ENCODE measurements around the gene STK39.

The STK39 gene

DNA sequence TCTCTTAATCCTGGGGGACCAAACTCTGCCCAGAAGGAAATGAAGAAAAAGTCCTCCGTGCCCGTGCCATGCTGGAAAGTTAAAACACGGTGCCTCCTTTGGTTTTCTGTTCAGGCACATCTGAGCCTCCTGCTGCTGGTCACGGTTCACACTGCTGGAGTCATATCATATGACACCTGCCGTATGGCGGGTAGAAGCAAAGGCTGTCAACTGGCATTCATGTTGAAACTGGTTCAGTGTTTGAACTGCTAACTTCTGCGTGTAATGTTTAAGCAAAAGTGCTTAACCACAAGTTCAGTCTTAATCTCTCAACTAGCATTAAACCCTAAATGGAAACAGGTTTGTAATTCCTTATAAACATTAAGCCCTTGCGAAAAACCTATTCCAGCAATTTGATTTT, 3.1 kb downstream of the STK39 start:
- DNase-seq (ENCODE audit: extremely low read depth in 1 of 2, low read depth in 1 of 2): no peak

DNA sequence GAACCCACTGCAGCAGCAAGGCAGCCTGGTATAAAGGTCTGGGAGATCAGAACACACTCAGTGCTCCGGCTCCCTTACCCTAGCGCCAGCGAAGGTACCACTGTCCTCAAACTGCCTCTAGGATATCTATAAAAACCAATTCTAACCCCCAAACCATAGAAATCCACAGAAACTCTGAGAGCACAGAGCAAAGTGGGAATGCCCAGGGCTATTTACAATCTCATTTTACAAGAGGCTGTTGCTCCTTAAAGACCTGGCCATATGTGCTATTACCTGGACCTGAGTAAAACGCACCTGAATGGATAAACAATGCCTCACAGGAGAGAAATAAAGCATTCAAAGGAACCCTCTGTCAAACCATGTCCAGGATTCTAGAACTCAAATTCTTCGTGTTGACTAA, 4.3 kb downstream of the STK39 start:
- no peak for DNase-seq (ENCODE audit: extremely low read depth in 1 of 2, low read depth in 1 of 2)

DNA sequence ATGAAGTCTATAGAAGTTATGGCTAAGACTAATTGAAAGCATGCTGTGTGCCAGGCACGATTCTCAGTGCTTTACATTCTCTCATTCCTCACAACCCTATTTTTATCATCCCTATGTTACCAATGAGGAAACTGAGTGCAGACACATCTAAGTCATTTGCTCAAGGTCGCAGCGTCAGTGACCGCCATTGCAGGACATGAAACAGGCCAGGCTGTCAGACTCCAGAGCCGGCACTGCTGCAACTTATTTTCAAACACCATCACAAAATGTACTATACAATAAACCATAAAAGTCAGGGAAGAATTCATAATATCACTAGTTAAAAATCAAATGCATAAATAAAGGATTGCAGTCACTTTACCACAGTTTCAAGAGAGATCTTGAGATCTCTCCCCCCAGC, 5.6 kb downstream of the STK39 start:
- DNase-seq (ENCODE audit: extremely low read depth in 1 of 2, low read depth in 1 of 2): no peak

DNA sequence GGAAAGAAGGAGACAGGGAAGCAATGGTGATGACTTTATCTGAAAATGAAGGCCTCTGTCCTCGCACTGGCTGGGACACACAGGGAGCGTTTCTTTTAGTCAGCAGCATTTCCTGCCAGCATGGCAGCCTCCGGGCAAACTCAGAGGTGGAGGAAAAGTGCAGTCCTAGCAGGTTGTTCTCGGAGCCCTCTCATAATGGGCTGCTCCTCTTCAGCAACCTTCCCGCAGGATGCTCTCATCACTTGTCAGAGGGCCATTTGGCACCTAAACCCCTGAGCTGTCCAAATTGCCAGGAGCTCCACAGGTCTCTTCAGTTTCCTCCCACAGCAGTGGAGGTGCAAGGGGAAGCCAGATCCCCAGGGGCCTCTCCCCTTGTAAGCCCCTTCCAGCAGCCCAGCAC, 6.2 kb downstream of the STK39 start:
- no peak for DNase-seq (ENCODE audit: extremely low read depth in 1 of 2, low read depth in 1 of 2)

DNA sequence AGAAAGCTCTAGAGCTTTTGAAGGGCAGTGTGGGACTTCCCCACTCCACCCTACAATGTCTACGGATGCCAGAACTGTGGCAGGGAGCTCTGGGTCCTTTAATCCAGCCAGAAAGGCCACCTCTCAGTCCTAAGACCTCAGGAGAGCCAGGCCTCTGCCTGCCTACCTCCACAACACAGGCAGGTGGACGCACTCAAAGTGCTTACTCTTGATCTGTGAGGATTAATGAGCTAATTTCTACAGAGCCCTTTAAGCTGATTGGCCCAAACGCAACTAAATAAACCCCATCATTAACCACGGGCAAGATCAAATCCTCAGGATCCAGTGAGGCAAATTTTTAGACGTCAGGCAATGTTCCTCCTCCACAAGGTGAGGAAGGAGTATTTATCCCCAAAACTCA, 8.1 kb downstream of the STK39 start:
- DNase-seq (ENCODE audit: extremely low read depth in 1 of 2, low read depth in 1 of 2): no peak

DNA sequence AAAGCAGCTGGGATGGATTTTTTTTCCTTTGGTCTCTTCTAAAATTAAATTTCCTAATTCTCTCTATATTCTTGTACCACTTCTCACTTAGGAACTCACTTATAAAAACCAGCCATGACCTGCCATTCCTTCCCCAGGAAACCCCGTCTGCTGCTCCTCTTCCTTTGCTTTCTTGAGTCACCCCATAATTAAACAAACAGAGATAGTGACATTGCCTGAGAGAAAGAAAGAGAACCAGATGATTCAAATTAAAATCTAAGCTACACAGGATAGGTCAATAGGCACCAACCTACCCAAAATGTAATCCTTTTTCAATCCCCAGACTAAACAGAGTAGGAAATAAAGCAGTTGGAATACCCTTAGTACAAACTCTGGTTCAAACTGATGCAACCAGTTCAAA, 9.7 kb downstream of the STK39 start:
- no peak for DNase-seq (ENCODE audit: extremely low read depth in 1 of 2, low read depth in 1 of 2)

DNA sequence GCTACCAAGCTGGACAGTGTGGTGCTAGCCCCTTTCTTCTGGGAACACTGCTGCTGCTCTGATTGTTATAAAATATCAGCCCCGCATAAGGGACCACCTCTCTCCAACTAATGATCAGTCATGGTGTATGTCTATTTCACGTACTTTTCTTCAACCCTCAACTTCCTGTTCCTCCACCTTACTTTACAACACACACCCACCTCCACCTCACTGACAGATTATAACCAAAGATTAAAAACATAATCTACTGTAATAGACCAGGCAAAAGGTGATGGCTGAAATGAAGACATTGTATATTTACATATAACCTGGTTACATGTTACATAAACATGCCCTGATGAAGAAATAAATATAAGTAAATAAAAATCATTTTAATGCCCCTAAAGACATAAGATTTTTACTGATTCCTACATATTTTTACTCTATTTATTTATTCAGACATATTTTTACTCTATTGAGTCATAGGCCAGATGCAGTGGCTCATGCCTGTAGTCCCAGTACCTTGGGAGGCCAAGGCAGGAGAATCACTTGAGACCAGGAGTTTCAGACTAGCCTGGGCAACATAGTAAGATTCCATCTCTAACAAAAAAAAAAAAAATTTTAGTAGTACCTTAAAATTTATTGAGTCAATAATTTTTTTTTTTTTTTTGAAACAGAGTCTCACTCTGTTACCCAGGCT, 12.8 kb downstream of the STK39 start:
- no peak for DNase-seq (ENCODE audit: extremely low read depth in 1 of 2, low read depth in 1 of 2)

DNA sequence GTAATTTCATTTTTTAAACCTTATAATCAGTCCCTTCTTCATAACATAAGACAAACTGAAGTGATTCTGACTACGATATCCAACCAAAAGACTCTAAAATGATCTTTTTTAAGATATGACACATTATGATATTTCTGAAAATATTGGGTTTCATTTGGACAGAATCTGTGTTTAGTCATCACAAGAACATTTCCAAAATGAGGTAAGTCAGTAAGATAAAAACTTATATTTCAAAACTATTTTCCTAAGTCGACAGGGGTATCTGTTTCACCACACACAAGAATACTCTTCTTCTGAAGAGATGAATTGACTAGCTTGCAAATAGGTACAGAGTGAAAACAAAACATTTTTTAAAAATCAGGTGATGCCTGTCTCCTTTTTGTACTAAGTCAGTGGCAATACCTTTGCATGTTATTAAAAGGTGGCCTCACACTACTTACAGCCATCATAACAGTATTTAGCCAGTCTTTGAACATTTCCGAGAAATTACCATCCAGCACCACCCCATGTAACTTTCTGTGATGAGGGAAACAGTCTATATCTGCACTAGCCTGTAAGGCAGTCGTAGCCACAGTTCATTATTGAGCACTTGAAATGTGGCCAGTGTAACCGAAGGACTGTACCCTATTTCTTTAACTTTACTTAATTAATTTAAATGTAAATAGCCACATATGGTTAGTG, 13.5 kb downstream of the STK39 start:
- no peak for DNase-seq (ENCODE audit: extremely low read depth in 1 of 2, low read depth in 1 of 2)

DNA sequence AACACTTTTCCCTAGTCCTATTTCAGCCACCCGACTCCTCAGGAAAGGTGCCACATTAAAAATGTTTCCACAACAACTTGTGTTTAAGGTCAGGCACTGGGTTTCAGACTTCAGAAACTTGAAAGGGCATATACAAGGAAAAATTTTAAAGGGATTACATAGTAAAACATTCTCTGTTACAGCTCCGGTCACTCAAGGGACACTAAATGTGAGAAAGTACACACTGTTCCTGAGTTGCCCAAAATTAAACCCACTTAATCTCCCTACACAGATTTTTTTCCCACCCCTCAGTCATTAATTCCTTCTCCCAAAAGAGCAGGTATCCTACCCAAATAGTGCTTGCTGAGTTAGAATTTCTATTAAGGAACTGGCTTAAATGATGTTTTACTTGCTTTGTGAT, 14.2 kb downstream of the STK39 start:
- no peak for DNase-seq (ENCODE audit: extremely low read depth in 1 of 2, low read depth in 1 of 2)

DNA sequence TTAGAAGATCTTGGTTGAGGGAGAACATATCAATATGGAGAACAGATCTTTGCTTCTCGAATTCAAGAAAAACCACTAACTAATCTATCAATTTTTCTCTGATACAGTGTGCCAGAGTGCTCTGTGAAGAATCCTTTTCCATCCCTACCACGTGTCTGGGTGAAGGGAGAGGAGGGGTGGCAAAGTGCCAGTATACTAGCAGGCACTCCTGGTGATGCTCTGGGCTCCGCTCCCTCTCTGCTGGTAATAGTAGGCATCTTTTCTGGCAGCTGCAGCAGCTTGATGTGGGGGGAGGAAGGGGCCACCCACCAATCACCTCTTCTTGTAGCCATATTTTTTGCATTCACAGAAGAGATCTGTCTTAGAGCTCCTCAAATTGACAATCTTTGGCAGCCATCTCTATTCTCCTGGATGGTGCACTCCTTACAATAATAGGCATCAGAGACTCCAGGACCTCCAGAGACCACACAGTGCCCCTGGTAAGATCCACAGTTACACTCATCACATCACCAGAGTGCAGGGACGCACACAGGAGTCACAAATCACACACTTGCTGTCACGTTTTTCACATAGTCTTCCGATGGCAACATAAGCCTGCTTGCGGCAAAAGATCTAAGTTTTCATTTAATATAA, 15.7 kb downstream of the STK39 start:
- DNase-seq (ENCODE audit: extremely low read depth in 1 of 2, low read depth in 1 of 2): no peak

DNA sequence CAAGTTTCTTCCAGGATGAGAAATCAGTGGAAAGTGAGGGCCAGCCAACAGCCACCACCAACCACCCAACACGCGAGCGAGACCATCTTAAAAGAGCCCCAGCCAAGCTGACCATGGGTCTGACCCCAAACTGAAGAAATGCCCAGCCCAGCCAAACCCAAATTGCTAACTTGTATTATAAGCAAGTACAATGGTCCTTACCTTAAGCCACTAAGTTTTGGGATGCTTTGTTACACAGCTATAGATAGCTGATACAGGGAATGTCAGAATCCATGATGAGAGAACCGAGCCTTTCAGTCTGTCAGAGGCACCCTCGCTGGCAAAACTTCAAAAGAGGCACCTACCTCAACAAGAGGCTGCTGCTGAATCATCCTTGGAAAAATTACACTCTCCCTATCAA, 17.0 kb downstream of the STK39 start:
- DNase-seq (ENCODE audit: extremely low read depth in 1 of 2, low read depth in 1 of 2): no peak

DNA sequence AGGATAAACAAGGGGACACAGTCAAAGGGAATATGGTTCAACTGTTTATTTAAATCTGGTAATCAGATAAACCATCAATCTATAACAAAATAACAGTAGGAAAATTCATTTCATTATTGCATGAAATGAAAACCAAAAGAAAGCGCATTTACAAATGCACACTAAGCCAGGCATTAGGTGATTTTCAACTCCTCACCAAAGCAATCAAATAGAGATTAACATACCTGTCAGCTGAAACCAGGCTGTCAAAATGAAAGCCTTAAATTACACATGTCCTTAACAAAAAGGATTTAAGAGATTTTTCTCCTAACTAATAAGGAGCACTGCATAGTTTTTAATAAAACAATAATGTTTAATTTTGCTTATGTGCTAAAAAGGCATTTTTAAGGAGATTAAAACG, 23.0 kb downstream of the STK39 start:
- DNase-seq (ENCODE audit: extremely low read depth in 1 of 2, low read depth in 1 of 2): no peak

DNA sequence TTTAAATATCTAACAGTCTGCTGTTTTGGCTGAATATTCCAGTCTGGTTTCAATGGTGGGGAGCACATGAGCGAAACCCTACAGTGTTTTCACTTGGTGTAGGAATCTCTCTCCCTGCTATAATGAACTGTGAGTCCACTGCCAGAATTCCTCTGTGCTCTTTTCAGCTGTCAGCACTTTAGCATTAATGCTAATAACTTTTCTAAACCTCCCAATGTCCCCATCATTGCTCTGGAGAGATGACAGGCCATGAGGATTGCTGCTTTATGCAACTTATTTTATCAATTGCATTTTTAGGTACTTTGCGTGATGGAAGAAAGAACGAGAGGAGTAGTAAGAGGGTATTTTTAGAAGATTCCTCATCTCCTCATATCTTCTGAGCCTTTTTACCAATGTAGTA, 25.3 kb downstream of the STK39 start:
- DNase-seq (ENCODE audit: extremely low read depth in 1 of 2, low read depth in 1 of 2): no peak

DNA sequence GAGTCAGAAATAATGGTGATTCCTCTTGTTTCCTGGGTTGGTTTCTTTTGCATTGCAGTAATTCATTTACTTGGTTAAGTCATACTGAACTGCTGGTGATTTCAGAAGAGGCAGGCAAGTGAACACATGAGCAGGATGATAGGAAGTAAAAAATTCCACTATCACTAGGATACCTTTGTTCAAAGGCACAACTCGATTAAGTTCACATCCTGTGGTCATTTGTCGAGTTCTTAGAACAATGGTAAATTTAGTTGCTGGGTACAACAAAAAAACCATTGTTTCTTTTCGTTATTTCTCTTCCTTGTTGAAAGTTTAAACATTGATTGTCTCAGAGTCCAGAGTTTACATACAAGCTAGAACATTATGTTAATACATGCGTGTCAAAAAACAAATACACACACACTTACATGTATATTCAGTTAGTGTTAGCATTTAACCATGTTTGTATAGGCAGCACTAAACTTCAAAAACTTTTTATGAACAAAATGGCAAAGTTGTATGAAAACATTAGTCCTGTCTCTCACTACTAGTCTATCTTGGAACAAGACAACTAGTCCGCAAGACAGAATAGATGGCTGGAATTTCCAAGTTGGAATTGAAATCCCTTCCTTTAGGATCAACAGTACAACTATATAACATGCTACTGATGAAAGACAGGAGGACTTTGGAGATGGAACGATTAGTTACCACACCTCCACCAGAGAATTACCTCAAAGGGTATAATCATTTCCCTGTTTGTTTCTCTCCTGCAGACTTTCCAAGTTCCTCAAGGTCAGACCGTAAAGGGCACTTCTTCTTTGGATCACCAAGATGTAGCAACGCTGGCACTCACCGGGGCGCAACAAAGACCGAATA, 26.2 kb downstream of the STK39 start:
- DNase-seq (ENCODE audit: extremely low read depth in 1 of 2, low read depth in 1 of 2): no peak

DNA sequence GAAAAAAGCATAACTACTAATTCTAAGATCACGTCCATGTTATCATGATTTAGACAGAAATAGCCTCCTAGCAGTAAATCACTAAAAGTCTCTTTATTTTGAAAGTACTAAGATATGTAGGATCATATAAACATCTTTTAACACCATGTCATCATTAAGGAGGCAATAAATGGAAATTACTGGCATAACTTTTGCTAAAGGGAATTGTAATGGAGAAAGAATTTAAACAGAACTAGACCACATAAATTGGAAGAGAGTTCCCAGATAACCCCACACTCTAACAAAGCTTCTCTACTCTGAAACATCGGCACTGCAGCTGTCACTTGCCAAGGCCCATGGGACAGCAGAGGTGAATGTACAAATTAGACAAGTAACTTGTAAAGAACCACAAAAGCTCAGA, 29.5 kb downstream of the STK39 start:
- DNase-seq (ENCODE audit: extremely low read depth in 1 of 2, low read depth in 1 of 2): no peak

DNA sequence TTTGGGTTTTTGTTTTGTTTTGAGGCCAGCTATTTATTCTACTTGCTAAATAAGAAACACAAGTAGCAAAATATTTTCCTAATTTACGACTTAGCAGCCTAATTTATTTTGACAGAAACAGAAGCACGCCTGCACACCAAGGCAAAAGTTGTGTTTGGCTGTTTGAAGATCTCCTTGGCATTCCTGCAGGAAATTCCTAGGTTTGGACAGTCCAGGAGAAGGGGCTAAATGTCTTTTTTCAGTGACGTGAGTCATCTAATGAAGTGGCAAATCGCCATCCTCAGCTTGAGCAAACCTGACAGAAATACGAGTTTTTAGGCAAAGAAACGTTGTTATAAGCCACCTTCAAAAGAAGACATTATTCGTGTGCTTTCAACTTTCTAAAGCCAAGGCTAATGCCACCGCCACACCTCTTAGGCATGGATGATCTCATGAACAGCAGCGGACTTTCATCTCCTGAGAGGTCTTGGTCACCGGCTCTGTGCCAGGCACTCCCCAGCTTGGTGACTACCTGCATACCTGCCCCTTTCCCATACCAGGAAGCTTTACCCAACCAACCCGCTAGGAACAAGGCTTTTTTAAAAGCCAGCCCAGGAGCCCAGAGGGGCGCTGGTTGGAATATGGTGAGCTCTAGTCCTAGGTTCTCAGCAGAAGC, 30.9 kb downstream of the STK39 start:
- no peak for DNase-seq (ENCODE audit: extremely low read depth in 1 of 2, low read depth in 1 of 2)

DNA sequence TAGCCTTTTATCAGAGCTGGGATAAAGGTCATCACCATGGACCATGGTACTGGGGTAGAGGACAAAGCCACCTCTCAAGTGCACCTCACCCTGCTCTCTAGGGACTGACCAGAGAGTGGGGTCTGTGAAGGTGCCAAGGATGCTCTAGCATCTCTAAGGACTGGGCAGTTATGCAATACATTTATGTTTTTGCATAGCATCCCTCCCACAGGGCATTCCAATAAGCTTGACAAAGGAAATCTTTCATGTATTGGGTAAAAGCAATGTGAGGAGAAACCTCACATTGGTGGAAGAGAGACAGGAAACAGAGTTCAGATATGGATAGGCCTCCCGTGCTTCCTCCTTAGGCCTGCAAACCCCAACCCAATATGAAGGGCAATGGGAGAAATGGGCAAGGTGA, 31.6 kb downstream of the STK39 start:
- DNase-seq (ENCODE audit: extremely low read depth in 1 of 2, low read depth in 1 of 2): no peak

DNA sequence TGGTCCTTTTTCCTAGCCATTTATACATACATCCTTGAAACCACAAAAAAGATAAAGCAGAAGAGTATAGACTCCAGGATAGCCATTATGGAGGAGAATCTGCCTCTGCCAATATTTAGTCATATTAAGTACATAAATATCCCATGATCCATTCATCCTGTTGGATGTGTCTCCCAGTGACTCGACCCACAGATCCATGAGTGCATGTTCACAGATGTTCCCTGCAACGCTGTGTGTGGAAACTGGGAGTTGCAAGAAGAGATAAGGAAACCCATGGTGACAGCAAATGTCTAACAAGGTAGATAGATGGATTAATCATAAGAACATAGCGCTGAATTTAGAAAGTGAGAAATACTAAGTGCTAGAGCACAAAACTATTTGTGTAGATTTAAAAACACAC, 34.5 kb downstream of the STK39 start:
- DNase-seq (ENCODE audit: extremely low read depth in 1 of 2, low read depth in 1 of 2): no peak

DNA sequence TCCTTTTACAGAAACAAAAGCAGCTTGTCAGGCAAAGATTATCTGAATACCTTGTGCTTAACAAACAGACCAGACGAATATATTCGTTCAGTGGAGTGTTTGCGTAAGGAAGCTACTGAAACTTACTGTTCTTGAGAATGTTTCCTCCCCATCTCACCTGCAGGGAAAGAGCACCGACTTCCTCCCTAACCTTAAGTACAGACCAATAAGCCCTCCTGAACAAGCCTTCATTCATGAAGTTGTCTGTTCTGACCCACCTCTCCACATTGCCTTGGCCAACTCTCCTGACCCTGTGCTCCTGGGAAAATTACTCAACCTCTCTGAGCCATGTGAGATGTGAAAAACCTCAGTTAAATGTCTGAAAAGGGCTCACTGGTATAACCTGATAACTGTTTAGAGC, 35.2 kb downstream of the STK39 start:
- DNase-seq (ENCODE audit: extremely low read depth in 1 of 2, low read depth in 1 of 2): no peak

DNA sequence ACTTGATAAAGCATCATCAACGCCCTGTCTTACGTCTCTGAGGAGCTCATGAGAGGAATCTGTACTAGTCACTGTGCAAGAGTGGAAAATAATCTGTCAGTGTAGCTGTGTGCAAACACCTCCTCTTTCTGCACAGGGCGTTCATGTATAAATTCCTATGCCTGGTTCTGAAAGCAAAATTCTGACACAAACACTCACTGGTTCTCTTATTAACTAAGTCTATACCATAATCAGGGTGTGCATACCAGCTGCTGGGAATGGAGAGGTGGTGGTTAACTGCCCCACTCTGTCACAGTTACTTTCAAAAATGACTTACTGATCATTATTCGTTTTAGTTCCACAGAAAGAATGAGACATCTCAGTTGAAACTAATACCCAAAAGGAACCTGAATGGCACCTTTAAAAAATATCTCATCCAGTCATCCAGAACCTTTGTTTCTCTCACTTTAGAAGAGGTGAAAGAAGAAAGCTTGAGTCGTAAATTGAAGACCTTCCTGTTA, 35.7 kb downstream of the STK39 start:
- DNase-seq (ENCODE audit: extremely low read depth in 1 of 2, low read depth in 1 of 2): no peak

Measured in activated CD8-positive, alpha-beta memory T cell treated with anti-CD3 and anti-CD28 coated beads for 1 hour (primary cell).